Spinal cord (tissue), 10 donors: ENCODE measurements around the gene SLC35E3. TPM values are rescaled to one million over a fixed set of nuclear protein-coding genes. Genes with fewer than 3 reads are reported as not detected.
"Not testable (repeated sequence)": the region's sequence is repeated elsewhere in the genome, so short reads cannot be mapped to it uniquely, and the experiment has no call there.

Experiments
- DNase-seq, 6 donors: peaks; one replicate each; pipeline versions ENCODE4 v3.0.0 to v3.0.0-alpha.2; 2013 to 2015; ENCODE audit warnings: low spot score in 6 of 6, low read depth in 4 of 6
- H3K27ac ChIP-seq: one replicate; pipeline ENCODE4 v1.5.1; 2013; ENCODE audit warnings: low read depth, low read length, control low read depth
- H3K27me3 ChIP-seq: one replicate; pipeline ENCODE4 v1.6.1; 2013; ENCODE audit warnings: low read length; ENCODE audit not compliant: control insufficient read depth, insufficient read depth
- H3K36me3 ChIP-seq: one replicate; pipeline ENCODE4 v1.6.1; 2013; ENCODE audit warnings: low read length; ENCODE audit not compliant: control insufficient read depth, insufficient read depth
- H3K4me1 ChIP-seq: one replicate; pipeline ENCODE4 v1.6.1; 2013; ENCODE audit warnings: low read length; ENCODE audit not compliant: control insufficient read depth, insufficient read depth
- H3K4me3 ChIP-seq: one replicate; pipeline ENCODE4 v1.5.1; 2013; ENCODE audit warnings: low read depth, low read length, control low read depth
- H3K9me3 ChIP-seq: one replicate; pipeline ENCODE4 v1.6.1; 2013; ENCODE audit warnings: low read length; ENCODE audit not compliant: control insufficient read depth, insufficient read depth
- WGBS: methylation state at CpG from one replicate; pipeline ENCODE4 v1.1.5; 2013; ENCODE audit warnings: missing lambda C conversion rate; ENCODE audit not compliant: insufficient coverage; 5-methylcytosine and 5-hydroxymethylcytosine counted together
- polyA plus RNA-seq, 2 donors: library from polyadenylated mRNA; unstranded; fragments of 120-200 nt; gene quantifications; one replicate each; pipeline ENCODE4 v1.2.1, GENCODE V29; 2013; ENCODE audit not compliant: insufficient read length in 2 of 2
- total RNA-seq, 2 donors: library from RNA; depleted of rRNA in 1 of 2; stranded (reverse); fragments of 120-200 nt in 1 of 2; fragments of >200 nt in 1 of 2; gene quantifications; one replicate each; pipeline versions ENCODE4 v1.2.3 to v1.2.4, GENCODE V29; 2013 to 2014
- donor health status: healthy.

SLC35E3 gene
- total and polyA plus RNA-seq, 4 donors: 7.3 to 26.7 (median 16.8) TPM

DNA sequence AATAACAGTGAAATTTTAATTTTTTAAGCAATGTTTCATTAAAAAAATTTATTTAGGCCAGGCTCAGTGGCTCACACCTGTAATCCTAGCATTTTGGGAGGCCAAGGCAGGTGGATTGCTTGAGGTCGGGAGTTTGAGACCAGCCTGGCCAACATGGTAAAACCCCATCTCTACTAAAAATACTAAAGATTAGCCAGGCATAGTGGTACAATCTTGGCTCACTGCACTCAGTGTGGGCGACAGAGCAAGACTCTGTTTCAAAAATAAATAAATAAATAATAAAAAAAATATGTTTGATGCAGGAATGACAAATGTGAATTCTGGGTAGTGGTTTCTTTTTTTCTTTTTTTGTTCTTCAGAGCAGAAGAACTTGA lies 56.4 kb downstream of the SLC35E3 start:
- not testable (repeated sequence) for H3K27me3 ChIP-seq, H3K4me3 ChIP-seq, H3K27ac ChIP-seq, H3K9me3 ChIP-seq, H3K36me3 ChIP-seq, DNase-seq, H3K4me1 ChIP-seq
- no CpG with 5 or more reads among the region's 2 CpGs for WGBS

DNA sequence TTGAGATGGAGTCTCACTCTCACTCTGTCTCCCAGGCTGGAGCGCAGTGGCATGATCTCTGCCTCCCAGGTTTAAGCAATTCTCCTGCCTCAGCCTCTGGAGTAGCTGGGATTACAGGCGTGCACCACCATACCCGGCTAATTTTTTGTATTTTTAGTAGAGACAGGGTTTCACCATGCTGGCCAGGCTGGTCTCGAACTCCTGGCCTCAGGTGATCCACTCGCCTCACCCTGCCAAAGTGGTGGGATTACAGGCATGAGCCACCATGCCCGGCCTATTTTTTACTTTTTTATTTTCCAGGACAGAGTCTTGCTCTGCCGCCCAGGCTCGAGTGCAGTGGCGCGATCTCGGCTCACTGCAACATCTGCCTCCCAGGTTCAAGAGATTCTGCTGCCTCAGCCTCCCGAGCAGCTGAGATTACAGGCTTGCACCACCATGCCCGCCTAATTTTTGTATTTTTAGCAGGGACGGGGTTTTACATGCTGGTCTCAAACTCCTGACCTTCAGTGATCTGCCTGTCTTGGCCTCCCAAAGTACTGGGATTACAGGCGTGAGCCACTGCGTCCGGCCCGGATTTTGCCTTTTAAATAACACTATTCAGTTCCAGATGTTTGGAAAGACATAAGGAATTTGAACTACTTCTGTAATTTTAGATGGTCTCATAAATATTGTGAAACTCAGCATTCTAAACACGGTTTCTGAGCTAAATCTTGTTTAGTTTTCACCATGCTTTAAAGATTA lies 57.1 kb downstream of the SLC35E3 start:
- not testable (repeated sequence) for H3K27ac ChIP-seq, H3K27me3 ChIP-seq, H3K4me3 ChIP-seq, DNase-seq, H3K4me1 ChIP-seq, H3K9me3 ChIP-seq, H3K36me3 ChIP-seq
- 97% methylated on average over 14 of the region's 19 CpGs for WGBS

- DNase-seq: no peak
- H3K9me3 ChIP-seq: no peaks in the 10 kb centered on the region
- no peak overlapping the region for H3K27ac ChIP-seq
- H3K4me1 ChIP-seq: peaks cover 6% of the 10 kb centered on the region
- no peaks in the 10 kb centered on the region for H3K36me3 ChIP-seq
- H3K4me3 ChIP-seq: no peak overlapping the region
- no peaks in the 10 kb centered on the region for H3K27me3 ChIP-seq
- WGBS: 93% methylated on average over 2 of the region's 5 CpGs
Observed at GRCh38 chr12:68803948-68804656, 58.1 kb downstream of the SLC35E3 start.

DNA sequence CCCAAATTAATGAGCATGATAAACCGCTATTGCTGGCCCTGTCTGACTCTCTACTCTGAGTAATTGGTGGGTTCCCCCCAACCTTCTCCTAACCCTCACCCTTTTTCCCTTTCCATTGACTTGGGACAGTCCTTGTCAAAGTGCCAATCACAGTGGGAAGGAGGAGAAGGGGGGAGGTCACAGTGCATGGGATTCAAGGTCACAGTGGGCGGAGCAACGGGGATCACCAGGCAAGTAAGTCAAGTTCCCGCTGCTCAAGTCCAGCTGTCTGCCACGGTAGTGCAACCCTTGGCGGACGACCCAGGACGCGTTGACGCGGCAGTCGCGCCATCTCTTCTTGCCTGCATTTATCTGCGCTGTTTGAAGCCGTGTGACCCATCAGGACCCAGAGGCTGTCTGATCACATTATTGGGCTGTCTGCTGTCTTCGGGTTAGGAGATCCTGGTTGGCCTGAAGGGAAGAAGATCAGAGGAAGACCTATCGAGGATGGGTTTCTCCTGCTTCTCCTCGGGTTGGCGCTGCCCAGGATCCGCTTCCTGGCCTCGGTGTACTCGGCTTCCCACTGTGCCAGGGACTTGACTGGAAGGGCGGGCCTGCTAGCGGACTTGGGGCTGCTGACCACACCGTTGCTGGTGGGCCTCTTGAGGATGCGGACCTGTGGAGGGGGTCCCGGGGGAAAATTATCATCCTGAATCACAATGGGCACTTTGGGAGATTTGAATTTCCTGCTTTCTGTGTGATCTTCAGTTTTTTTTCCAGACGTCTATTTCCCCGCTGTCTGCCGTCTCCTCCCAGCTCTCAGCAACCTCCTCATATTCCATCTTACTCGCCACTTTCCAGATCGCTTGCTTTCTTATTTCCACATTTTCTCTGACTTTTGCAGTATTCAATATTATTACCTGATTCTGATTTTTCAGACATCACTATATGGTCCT lies 58.9 kb downstream of the SLC35E3 start:
- Histone ChIP-seq H3K36me3 (peaks cover under 1% of the 10 kb centered on the region), H3K9me3 (no peaks in the 10 kb centered on the region), H3K4me1 (peaks cover 6% of the 10 kb centered on the region), H3K27me3 (no peaks in the 10 kb centered on the region), H3K27ac (no peak overlapping the region), H3K4me3 (no peak overlapping the region)
- no peak for DNase-seq
- WGBS: 66% methylated on average over 30 of the region's 32 CpGs

GRCh38 chr12:68805592-68806120 lies 59.7 kb downstream of the SLC35E3 start:
- peaks cover 6% of the 10 kb centered on the region for H3K4me1 ChIP-seq
- DNase-seq: no peak
- H3K27me3 ChIP-seq: no peaks in the 10 kb centered on the region
- no peak overlapping the region for H3K27ac ChIP-seq
- H3K4me3 ChIP-seq: no peak overlapping the region
- WGBS: 100% methylated on average over 1 of the region's 7 CpGs
- peaks cover 8% of the 10 kb centered on the region for H3K36me3 ChIP-seq
- H3K9me3 ChIP-seq: no peaks in the 10 kb centered on the region

DNA sequence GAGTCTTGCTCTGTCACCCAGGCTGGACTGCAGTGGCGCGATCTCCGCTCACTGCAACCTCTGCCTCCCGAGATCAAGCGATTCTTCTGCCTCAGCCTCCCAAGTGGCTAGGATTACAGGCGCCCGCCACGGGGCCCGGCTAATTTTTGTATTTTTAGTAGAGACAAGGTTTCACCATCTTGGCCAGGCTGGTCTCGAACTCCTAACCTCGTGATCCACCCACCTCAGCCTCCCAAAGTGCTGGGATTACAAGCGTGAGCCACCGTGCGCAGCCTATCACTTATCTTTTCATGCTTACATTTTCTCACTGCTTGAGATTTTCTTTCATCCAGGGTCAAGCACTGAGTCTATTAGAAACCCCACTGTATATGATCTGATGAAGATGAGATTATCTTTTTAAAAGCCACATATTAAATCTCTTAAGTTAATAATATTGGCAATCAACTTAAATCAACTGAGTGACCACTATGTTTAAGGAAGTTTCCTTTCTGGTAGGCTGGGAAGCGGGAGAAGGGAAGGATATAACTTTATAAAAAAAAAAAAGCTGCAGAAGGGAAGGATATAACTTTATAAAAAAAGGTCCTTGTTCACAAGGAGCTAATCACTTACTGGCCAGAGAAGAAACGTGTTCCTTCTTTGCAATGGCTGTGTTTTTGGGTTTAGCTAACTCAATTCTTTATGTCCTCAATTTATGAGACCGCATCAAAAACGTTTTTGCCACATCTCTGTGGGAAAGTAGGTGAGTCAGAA lies 60.7 kb downstream of the SLC35E3 start:
- peaks cover 11% of the 10 kb centered on the region for H3K36me3 ChIP-seq

GRCh38 chr12:68807274-68807575 lies 61.2 kb downstream of the SLC35E3 start:
- WGBS: 29% methylated on average over 6 of the region's 10 CpGs
- peak overlapping the region; percentile 83 for H3K4me3 ChIP-seq

More for the DNA sequence above, 60.7 kb downstream of the SLC35E3 start:
- no peaks in the 10 kb centered on the region for H3K9me3 ChIP-seq
- peaks cover 6% of the 10 kb centered on the region for H3K4me1 ChIP-seq
- DNase-seq: no peak
- peak overlapping the region; percentile 83 for H3K4me3 ChIP-seq
- no peaks in the 10 kb centered on the region for H3K27me3 ChIP-seq
- H3K27ac ChIP-seq: no peak overlapping the region
- 100% methylated on average over 4 of the region's 18 CpGs for WGBS

DNA sequence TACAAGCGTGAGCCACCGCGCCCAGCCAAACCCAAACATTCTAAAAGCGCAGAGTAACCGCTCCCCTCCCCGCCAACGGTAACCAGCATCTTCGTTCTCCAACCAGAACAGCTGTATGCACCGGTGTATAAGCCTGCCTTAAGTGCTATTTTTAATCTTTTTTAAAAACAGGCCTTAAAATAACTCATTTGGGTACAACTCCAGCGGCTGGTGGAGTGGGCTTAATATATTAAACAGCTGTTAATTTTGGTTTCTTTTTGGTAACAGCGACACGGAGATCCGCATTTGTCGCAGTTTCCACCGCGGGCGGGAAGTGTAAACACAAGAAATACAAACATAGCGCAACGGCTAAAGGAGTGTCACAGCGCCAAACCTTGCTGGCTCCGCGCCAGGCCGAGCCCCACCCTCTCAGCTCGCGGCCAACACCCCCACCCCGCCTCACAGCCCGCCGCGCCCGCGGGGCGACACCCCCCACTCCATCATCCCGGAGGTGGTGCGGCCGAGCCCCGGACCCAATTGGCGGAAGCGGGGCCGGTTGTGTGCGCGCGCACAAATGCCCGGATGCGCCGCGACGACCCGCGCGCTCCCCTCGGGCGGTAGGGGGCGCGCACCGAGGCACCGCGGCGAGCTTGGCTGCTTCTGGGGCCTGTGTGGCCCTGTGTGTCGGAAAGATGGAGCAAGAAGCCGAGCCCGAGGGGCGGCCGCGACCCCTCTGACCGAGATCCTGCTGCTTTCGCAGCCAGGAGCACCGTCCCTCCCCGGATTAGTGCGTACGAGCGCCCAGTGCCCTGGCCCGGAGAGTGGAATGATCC lies 61.8 kb downstream of the SLC35E3 start, which contains the start of gene MDM2:
MDM2 (plus strand) TSS at position 602 of the 812 bp plus-strand sequence. CDS start 301 bp downstream, outside the sequence.
- H3K9me3 ChIP-seq: no peaks in the 10 kb centered on the region
- under 1% methylated on average over 69 of the region's 72 CpGs for WGBS
- peak within 1 kb of the TSS; percentile 83 for H3K4me3 ChIP-seq
- DNase-seq: peak; percentile 78 to 97 (median 88)
- no peaks in the 10 kb centered on the region for H3K27me3 ChIP-seq
- H3K27ac ChIP-seq: peak within 1 kb of the TSS; percentile 95
- peaks cover 6% of the 10 kb centered on the region for H3K4me1 ChIP-seq
- peaks cover 12% of the 10 kb centered on the region for H3K36me3 ChIP-seq

More at GRCh38 chr12:68807274-68807575, 61.2 kb downstream of the SLC35E3 start:
- DNase-seq, H3K27me3 ChIP-seq, H3K4me1 ChIP-seq, H3K9me3 ChIP-seq: not testable (repeated sequence)
- Histone ChIP-seq H3K27ac (peak overlapping the region; percentile 95), H3K36me3 (peaks cover 12% of the 10 kb centered on the region)
